ENCODE data around the gene SFMBT1.

The SFMBT1 gene, protein sequence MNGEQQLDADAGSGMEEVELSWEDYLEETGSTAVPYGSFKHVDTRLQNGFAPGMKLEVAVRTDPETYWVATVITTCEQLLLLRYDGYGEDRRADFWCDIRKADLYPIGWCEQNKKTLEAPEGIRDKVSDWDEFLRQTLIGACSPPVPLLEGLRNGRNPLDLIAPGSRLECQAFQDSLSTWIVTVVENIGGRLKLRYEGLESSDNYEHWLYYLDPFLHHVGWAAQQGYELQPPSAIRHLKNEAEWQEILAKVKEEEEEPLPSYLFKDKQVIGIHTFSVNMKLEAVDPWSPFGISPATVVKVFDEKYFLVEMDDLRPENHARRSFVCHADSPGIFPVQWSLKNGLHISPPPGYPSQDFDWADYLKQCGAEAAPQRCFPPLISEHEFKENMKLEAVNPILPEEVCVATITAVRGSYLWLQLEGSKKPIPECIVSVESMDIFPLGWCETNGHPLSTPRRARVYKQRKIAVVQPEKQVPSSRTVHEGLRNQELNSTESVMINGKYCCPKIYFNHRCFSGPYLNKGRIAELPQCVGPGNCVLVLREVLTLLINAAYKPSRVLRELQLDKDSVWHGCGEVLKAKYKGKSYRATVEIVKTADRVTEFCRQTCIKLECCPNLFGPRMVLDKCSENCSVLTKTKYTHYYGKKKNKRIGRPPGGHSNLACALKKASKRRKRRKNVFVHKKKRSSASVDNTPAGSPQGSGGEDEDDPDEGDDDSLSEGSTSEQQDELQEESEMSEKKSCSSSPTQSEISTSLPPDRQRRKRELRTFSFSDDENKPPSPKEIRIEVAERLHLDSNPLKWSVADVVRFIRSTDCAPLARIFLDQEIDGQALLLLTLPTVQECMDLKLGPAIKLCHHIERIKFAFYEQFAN

DNA sequence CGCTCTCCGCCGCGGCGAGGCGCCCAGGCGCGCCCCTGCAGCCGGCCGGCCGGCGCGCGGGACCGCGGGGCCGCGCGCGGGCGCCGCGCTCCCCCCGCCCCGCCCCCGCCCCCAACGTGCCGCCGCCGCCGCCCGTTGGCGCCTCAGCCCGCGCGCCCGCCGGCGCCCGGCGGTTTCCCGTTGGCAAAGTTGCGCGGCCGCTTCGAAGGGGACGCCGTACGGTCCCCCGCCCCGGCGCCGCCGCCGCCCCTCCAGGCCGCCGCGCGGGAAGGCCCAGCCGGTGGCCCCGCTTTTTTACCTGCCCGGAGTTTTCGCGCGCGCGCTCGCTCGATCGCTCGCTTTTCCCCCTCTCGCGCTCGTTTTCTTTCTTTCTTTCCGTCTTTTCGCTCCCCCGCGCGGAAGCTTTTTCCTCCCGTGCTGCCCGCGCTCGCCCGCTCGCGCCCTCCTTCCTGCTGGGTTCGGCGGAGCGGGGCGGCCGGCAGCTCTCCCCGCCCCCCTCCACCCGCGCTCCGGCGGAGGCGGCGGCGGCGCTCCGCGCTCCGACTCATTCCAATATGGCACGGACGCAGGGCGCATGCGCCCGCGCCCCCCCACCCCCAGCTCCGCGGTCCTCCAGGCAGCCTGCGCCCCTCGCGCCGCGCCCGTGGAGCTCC, at the start of gene SFMBT1:
Gene SFMBT1, minus strand, starts transcription at position 556 of the 653 bp plus-strand sequence. CDS start 76,945 bp downstream, outside the sequence.
- DNase-seq, result peak; percentile 55

DNA sequence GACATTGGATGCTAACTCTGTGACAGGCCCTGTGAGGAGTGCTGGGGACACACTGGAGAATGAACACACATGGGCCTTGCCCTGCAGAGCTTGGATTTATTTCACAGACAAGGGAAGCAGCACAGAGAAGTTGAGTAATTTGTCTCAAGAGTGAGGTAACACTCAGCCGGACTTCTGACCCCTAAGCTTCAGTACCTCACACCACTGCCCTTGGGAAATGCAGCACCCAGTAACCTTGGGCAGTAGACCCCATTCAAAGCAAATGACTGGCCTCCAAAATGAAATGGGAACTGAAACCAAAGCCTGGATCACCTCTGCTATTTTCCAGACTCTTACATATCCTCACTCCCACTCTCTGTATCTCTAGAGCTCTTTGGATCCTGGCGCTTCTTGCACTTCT, 47.1 kb upstream of the SFMBT1 start:
- no peak for DNase-seq

DNA sequence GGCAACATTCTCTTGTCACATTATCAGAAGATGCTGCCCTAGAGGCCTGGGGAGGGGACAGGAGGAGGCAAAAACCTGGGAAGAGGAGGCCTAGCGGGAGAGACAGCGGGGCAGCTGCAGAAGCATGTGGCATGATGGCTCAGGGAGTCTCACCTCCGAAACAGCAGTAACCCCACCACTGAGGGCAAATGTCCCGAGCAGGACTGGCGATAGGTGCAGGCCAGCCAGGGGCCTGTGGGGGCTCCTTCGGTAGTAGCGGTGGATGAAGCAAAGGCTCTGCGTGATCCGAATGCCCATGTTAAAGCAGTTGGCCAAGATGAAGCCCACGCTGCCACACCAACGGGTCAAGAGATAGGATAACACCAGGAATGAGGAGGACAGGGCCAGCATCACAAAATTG, 46.3 kb upstream of the SFMBT1 start:
- no peak for DNase-seq

DNA sequence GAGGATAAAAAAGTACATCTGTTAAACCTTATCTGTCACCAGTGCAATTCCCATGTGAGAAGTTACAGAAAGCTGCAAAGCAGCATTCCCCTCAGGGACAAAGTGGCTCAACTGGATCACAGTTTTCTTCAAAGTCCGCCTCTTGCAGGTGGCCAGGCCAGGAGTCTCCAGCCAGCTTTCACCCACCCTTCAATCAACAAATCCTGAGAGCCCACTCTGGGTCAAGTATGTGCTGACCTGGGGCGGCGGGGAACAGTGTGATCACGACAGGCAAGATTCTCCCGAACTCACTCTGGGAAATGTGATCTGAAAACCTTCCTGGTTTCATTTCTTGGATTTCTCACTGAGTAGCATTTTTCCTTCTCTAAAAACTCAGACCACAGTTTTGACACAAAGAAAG, 45.1 kb upstream of the SFMBT1 start:
- DNase-seq, result no peak

DNA sequence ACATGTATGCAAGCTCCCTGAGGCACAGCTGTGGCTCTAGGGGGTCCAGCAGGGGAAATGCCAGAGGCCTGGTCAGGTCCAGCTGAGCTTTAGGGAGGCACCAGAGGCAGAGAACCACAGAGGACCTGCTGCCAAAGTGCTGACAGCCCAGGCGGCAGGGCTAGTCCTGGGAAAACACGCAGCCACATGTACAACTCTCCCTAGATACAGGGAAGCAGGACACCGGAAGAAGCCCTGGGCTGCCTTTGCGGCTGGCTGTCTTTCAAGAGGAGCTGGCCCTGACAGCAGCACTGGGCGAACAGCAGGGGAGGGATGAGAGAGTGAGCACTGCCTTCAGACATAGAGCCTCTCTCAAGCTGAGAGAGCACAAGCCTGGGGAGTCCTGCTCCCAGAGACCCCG, 43.6 kb upstream of the SFMBT1 start:
- no peak for DNase-seq

DNA sequence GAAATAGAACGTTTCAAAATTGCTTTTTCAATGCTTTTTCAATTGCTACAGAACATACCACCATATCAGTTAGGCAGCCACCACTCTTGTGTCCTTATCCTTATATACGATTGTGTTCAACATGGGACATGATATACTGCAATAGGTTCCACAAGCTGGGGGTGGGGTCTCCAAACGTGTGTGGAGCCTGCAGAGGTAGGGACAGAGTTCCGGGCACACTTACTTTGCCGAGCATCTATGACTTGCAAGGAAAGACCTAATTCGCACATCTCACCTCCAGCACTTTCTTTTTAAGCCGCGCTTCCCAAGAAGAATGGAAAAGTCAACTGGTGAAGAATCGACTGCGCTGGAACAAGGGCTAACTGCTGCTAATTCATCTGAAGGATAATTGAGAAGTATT, 39.6 kb upstream of the SFMBT1 start:
- DNase-seq, result no peak

DNA sequence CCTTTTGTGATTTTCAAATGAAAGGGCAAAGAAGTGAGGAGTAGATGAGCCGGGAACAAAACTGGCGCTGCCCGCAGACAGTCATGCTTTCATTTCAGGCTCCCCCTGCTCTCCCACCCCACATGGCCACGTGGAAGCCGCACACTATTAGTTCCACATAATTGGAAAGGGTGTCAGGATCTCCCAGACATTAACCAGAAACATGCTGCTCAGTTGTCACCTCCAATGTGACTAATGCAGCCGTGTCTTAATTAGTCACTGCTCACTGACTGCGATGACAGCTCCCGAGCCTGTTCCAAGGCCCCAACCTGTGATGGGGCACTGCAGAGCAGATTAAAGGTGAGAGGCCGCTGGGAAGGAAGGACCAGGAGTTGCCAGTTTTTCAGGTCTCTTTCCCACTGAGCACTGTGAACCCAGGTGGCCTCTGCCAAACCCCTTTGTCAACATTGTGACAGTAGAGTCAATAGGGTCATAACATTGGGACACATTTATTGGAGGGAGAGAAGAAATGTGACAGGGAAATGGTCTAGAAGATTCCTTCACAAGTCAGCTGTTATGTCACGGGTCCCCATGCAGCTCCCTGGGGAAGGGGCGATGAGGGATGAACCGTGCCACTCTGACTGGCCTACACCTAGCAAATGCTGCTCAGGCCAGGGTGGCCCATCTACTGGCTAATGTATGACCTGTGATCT, 38.6 kb upstream of the SFMBT1 start:
- DNase-seq, result peak; percentile 69

DNA sequence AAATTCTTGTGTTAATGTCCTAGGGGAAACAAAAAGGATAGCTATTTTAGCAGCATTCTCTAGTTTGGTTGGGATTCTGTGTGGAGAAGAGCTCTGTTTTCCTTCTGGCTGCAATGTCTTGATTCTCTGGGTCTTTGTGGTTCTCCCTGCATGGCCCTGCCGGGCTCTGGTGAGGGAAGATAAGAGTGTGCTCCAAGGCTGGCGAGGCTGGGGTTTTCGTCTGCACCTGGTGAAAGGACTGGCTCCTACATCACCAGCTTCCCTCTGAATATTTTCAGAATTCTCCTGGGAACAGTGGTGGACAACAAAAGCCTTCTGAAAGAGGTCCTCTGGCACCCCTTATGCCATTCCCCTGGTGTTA, 38.1 kb upstream of the SFMBT1 start:
- no peak for DNase-seq

DNA sequence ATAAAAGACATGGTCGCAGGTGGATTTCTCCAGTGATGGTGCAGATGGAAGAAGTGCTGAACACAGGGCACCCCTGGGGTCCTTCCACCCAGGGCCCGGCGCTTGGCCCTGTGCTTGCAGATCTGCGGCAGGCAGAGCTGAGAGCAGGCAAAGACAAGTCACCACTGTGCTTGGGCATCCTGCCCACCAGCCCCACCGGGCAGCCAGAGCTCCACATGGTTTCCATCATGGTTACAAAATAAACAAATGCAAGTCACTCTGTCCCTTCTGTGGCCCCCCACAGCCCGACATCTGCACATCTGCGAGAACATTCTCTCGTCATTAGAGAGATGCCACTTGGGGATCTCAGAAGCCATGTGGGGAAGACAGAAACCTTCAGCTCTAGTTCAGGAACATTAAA, 37.6 kb upstream of the SFMBT1 start:
- DNase-seq, result peak; percentile 71

DNA sequence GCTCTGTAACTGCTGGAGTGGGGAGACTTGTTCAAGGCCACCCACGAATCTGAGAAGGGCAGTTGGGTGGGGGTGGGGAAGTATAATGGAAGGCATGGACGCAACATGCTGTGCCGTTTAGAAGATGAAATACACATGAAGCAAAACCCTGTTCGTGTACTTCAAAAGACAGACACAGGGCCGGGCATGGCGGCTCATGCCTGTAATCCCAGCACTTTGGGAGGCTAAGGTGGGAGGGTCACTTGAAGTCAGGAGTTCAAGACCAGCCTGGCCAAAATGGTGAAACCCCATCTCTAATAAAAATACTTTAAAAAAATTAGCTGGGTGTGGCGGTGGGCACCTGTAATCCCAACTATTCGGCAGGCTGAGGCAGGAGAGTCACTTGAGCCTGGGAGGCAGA, 36.9 kb upstream of the SFMBT1 start:
- DNase-seq, result no peak

DNA sequence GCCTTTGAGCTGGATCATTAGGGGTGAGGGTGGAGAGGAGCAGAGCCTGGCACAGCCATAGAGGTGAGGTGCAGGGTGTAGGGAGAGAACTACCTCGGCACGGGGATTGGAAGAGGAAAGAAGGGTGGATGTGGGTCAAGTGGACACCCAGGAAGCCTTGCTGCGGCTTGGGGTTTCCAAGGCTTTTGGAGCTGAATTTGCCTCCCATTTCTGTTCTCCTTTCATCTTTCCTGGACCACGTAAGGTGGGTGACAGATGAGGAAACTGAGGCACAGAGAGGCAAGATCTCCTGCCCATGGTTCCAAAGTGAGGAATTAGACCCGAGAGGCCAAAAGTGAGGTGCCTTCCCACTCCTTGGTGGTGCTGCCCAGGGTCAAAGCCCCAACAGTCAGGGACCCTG, 35.4 kb upstream of the SFMBT1 start:
- DNase-seq, result no peak

DNA sequence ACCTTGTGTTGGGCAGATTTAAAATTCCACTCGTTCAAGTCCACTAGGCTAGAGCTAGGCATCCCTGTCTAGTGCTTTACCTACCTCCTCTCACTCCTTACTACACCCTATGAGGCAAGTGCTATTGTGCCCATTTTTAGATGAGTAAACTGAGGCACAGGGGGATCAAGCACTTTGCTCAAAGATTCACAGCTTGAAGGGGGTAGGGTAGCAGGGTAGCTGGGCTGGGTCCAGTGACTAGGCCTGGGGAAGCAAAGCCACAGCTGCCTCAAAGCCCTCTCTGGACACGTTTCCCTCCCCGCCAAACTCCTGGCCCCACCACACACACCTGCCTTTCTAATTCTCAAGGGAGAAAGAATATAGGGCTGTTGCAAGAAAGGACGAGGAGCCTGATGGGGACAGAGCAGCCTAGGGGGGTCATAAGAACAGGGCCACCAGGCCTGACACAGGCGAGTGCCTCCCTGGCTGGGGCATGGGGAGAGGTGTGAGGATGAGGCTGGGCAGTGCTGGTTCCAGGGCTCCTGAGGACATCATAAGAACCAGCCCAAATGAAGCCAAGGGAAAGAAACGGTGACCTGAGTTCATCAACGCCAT, 34.8 kb upstream of the SFMBT1 start:
- no peak for DNase-seq

DNA sequence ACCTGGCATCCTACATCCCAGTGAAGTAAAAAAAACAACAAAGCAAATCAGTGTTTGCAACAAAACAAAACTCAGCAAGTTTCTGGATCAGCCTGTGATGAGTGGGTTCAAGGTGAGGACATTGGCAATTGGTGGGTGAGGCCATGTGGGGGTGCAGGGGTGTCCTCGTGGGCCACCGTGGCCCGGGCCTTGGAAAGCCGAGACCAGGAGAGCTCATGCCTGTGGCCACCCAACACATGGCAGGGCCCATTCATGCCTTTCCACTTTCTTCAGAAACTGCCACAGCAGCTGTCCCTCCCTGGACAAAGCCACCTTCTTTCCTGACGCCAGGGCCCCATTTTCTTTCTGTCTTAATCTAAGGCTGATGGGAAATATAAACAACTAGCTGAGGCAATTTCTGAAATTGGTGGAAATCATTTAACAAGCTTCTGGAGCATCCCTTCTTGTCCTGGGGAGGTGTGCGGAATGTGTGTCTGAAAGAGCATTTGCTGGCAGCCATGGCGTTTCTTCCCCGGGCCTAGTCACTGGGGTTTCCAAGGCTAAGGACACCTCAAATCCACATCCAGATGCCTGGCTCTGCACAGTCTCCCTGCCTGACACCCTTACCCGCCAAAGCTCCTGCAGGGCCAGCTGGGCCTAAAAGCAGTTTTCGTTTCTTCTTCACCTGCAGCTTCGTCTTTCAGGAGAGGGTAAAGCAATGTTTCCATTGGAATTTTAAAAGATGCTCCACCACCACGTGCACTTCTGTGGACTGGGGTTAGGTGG, 34.1 kb upstream of the SFMBT1 start:
- DNase-seq, result no peak

DNA sequence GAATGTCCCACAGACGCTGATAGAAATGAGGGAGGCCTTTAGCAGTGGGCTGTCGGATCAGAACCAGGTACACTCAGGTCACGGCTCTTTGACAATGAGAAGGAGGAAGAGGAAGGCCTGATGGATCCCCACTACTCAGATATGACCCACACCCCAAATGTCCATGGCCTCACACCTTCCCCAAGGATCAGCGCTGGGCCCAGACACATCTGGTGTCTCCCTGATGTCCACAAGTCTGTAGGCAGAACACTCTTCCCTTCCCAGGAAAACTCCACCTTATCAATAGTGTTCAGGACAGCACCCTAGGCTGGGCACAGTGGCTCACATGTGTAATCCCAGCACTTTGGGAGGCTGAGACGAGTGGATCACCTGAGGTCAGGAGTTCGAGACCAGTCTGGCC, 33.3 kb upstream of the SFMBT1 start:
- no peak for DNase-seq

DNA sequence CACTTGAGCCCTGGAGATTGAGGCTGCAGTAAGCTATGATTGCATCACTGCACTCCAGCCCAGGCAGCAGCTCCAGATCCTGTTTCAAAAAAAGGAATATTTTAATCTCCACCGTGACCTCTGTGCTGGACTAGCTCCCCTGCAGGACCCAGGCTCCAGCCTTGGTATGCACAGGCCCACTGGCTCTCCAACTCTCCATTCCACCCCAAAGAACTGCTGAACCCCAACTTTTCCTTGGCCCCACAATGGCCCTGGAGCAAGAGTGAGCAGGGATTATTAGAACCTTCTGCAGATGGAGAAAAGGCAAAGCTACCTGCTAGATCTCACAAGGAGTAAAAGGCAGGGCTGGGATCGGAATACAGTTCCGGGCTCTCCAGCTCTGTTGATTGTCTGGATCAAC, 32.8 kb upstream of the SFMBT1 start:
- DNase-seq, result no peak

DNA sequence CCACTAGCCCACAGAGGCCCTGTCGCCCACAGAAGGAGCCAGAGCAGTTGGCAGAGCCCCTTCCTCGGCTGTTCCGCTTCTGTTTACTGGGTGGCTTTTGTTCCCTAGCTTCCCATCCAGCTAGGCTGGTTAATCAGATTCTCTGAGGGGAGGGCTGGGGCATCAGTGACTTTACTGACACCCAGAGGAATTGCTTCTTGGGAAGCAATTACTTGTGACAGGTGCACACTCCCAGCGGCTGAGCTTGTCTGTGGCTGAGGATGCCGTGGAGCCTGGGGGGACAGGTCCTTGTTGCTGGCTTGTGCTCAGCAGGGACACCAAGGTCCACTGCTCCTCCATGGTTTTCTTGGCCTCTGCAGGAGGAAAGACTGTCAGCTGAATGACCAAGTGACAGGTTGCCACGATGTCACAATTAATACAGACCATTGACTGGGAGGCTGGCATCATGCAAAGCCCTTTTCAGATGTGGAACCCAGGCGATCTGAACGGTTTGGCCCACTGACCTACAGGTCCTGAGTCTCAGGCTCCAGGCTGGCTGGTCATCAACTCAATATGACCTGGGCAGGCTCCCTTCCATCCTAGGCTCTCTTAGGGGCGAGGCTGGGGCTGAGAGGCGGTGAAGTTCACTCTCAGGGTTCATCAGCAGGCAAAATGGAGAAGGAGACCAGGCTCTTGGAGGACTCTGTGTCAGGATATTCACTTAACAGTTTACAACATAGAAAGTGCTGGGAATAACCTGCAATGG, 31.8 kb upstream of the SFMBT1 start:
- DNase-seq, result no peak

DNA sequence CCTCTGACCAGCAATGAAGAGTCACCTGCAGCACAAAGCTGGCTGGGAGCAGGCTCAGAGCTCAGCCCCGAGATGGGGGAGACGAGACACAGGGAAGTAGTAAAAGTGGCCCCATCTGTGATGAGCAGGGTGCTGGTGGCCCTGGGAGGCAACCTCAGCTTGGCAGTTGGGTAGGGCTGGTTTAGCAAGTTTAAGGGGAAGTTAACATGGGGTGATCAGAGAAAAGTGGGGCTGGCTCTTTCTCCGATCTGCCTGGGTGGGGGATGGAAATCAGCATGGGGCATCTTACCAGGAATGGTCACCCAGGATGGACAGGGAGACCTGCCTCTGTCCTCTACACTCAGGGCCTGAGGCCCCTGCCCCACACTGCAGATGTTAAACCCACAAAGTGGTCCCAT, 29.9 kb upstream of the SFMBT1 start:
- no peak for DNase-seq

DNA sequence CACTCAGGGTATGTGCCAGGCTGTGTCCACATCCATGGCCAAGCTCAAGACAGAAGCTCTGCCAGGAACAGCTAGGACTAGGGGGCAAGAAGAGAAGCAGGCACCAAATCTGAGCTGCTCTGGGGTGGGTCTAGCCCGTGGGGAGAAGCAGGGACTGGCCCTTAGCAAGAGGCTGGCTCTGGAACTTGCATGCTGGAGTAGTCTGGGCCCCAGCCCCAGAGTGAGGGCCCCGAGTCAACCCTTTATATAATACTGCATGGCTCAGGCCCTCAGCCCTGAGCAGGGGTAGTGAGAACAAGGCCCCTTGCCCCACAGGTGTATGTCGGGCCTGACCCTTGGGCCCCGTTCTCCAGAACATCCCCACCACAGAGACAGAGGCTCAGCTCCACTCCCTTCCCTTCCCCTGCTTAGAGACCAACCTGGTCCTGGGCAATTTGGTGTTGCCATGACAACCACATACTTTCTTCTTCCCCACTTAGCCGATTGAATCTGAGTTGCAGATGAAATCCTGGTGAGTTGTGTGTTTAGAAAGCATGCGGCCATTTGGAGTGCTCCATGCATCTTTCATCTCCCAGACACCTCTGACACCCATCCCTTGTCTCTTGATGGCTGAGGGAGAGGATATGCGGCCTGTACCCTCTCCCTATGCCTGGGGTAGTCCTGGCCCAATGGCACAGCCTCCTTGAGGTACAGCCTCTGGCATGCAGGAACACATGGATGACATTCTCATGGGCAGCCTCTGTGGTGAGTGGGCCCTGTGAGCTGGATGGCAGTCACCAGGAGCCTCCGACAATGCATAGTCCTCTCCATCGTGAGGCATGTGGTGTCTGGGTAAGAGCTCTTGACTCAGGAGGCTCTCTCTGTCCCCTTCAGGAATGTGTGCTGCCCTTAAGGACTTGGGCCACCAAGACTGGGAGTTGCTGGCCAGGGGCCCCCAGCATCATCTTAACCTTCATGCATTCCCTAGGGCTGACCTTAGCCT, 29.2 kb upstream of the SFMBT1 start:
- no peak for DNase-seq

DNA sequence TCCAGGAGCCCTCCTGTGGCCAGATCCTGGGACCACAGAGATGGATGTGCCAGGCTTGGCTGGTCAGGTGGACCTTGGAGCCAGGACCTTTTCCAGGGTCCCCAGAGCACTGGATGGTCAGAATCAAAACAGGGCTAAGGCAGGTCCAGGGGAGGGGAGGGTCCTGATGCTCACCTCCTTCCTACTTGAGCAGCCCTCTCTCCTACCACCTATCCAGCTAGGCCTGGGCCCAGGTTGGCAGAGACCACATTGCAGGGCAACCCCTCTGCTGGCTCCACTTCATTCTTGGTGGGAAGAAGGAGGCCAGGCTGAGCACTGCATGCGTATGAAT, 28.5 kb upstream of the SFMBT1 start:
- no peak for DNase-seq

Measured in fibroblast of skin of right biceps (primary cell).